GM18517 (cell line): ENCODE measurements around the gene ITGB1BP1.
A peak's percentile ranks its signal among the peaks of the same experiment; 100 is the strongest.

Source experiments
- ATAC-seq: cut with Tn5 transposase; IDR thresholded peaks from one replicate; pipeline ENCODE4 v1.9.1; 2021; ENCODE audit warnings: mild to moderate bottlenecking, moderate library complexity; ENCODE audit not compliant: unreplicated experiment

Gene ITGB1BP1

DNA sequence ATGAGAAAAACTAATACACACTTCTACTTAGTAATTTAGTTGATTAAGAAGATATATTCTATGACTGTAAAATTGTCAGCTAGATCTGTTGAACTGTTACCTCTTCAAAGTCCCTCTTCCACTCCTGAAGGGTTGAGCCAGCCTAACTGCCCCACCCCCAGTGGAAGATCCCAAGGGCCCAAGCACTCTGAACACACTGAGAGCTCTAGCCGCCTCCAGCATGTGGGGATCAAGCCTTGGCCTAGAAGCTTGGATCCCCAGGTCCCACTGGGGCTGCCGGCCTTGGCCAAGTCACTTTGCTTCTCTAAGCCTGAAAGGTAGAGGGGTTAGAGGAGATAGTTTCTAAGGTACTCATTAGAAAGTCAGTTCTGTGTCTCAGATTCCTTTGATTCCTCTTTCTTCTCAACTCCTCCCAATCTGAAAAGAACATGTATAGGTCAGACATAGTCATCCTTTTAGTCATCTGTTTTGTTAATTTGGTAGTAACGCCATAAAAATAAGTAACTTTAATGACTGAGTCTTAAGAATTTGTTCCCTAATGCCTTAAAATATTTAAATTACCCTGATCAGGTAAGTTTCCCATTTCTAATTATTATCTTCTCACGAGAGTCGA, 5.7 kb upstream of the ITGB1BP1 start:
- no peak for ATAC-seq

DNA sequence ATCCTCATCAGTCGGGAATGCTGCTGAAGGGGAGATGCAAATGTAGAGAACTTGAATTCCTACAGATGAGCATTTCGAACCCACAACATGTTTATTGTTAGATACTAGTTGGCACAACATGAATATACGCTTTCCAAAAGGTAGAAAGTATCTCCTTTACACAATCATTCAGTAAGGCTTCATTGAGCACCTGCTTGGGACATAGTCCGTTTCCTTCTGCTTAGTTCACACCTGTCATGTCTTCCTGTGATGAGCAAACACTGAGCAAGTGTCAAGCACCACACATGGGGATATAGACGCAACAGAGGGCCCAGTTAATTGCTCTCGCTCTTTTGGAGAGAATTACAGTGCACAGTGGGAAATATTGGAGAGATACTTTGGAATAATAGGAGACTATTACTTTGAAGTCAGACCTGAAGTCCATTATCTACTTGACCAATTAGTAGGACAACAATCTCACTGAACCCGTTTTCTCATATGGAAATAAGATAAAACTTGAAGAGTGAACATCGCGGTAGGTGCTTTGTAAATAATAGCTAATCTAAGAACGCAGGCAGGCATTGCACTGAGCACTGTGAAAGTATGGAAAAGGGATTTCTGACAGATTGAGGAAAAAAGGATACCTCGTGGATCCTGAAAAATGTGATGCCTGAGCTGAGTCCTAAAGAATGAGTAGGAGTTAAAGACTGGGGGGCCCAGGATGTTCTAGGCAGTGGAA, 1.3 kb upstream of the ITGB1BP1 start:
- ATAC-seq, result no peak

GRCh38 chr2:9423922-9424272, 569 bp upstream of the ITGB1BP1 start:
- ATAC-seq, result peak; percentile 1

DNA sequence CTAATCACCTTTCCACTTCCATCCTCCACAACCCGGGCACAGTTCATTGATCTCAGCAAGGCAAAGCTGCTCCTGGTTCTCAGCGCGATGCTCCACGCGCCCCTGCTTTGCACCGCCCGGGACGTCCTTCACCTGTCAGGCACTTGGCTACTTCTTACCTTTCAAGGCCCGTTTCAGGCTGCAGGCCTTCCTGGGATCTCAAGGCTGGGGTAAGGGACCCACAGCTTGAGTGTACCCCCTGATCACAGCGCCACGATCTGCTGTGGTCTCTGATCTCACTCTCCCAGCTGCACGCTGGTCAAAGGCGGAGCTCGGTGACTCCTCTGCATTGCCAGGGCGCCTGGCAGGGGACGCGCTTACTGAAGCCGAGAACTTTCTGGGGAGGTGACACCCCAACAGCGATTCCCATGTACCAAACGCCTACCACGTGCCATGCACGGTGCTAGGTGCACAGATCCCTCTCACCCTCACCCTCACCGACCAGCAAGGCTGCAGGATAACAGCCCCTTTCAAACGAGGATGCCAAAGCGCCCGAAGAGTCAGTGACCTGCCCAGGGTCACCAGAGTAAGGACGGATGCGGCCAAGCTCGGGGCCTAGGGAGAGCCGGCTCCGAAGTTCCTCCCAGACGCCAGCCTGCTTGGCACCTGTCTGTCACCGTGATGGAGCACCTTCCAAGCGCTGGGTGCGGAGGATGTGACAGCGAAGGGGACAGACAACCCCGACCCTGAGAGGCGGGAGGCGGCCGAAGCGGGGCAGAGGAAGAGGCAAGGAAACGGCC, 818 bp downstream of the ITGB1BP1 start:
- ATAC-seq, result peak; percentile 36

GRCh38 chr2:9420495-9420894, 2.8 kb downstream of the ITGB1BP1 start:
- no peak for ATAC-seq

- ATAC-seq, result no peak
These were observed 3.8 kb downstream of the ITGB1BP1 start for GRCh38 chr2:9419541-9419940.

DNA sequence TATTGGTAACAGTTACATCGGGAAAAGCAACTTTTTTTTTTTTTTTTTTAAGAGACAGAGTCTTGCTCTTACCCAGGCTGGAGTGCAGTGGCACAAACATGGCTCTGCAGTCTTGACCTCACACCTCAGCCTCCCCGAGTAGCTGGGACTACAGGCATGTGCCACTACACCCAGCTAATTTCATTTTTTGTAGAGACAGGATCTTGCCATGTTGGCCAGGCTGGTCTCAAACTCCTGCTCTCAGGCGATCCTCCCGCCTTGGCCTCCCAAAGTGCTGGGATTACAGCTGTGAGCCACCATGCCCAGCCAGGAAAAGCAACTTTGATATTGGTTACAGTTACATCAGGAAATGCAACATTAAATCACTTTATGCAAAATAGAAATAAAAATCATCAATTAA, 4.6 kb downstream of the ITGB1BP1 start:
- ATAC-seq, result no peak

- ATAC-seq, result no peak
These were observed 5.6 kb downstream of the ITGB1BP1 start for GRCh38 chr2:9417725-9418124.

DNA sequence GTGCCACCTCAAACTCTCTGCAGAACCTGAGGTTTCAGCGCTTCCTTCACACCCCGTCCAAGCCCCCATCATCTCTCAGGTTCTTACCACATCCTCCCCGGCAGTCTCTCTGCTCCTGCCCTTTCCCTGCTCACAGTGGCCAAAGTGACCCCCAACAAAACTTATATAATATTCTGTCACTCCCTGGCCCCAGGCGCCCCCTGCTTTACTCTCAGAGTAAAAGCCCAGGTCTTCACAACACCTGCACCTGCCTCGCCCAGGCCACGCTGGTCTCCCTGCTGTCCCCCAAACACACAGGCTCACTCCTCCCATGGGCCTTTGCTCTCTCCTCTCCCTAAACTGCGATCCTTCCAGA, 6.4 kb downstream of the ITGB1BP1 start:
- no peak for ATAC-seq

DNA sequence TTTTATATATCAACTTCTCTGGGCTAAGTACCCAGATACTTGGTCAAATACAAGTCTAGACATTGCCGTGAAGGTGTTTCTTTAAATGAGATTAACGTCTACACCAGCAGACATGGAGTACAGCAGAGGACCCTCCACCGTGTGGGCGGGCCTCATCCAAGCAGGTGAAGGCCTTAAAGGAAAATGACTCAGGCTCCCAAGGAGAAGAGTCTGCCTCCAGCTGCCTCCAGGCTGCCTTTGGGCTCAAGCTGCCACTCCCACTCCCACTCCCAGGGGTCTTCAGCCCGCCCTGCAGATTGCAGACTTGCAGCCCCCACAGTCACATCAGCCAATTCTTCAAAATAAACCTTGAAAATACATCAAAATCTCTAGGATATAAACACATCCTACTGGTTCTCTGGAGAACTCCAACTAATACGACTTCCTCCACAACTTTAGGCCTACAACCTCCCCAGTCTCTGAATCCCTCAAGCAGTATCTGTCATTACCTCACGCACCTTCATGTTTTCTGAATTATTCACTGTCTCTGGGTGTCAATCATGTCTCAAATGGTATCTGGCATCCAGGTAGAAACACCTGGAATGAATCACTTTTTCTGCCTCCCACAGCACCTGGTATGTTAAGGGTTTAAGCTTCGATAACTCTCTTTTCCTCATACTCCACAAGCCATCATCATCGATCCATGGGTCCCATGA, 6.9 kb downstream of the ITGB1BP1 start:
- no peak for ATAC-seq

DNA sequence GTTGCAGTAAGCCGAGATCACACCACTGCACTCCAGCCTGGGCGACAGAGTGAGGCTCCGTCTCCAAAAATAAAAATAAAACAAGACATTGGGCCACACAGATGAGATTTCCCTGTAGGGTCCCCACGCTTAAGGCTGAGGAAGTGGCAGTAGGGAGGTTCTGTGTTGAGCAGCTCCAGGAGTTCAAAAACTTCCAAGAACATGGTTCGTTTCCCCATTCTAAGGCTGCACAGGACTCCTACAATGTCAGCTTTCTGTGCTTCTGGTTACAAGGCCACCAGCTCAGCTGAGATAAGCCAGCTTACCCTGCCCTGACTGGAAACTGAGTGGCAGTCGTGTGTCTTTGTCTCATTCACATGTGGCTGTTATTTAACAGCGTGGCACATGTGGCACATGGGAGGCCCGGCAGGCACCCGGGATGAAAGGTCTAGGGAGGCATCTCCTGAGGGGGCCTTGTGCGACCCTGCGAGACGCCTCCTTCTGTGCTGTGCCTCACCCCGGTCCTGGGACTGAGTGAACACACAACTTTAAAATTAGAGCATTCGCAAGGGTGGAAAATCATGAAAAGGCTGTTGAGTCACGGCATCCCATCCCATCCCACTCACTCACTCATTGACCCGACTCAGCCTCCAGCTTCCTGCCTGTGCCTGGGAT, 7.7 kb downstream of the ITGB1BP1 start:
- ATAC-seq, result no peak

DNA sequence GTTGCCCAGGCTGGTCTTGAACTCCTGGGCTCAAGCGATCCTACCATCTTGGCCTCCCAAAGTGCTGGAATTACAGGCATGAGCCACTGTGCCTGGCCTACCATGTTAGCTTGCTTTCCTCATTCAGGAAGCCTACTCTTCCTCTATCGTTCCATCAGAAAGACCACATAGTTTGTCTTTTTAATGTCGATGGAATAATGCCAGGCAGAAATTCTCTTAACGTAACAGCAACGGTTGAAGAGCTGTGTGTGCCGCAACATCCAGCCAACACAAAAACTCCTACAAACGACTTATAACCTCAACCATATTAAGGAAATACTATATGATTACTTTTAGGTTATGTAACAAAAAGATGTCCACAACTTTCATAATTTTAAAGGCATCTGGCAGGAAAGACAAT, 10.5 kb downstream of the ITGB1BP1 start:
- ATAC-seq, result no peak

DNA sequence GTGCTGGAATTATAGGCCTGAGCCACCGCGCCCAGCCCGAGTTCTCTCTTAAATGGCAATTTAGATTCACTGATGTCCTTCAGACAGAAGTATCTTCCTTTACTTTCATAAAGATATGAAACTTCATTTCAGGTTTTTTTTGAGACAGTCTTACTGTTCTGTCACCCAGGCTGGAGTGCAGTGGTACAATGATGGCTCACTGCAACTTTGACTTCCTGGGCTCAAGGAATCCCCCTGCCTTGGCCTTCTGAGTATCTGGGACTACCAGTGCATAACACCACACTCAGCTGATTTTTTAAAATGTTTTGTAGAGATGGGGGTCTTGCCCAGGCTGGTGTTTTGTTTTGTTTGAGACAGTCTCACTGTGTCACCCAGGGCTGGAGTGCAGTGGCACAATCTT, 13.2 kb downstream of the ITGB1BP1 start:
- ATAC-seq, result no peak

- no peak for ATAC-seq
These were observed 14.6 kb downstream of the ITGB1BP1 start for GRCh38 chr2:9408641-9409151.

- ATAC-seq, result no peak
These were observed 15.9 kb downstream of the ITGB1BP1 start for GRCh38 chr2:9407363-9407811.

GRCh38 chr2:9406529-9407362, 16.6 kb downstream of the ITGB1BP1 start:
- ATAC-seq, result no peak

GRCh38 chr2:9405636-9406035, 17.7 kb downstream of the ITGB1BP1 start:
- ATAC-seq, result no peak

GRCh38 chr2:9404451-9404850, 18.9 kb downstream of the ITGB1BP1 start:
- no peak for ATAC-seq

DNA sequence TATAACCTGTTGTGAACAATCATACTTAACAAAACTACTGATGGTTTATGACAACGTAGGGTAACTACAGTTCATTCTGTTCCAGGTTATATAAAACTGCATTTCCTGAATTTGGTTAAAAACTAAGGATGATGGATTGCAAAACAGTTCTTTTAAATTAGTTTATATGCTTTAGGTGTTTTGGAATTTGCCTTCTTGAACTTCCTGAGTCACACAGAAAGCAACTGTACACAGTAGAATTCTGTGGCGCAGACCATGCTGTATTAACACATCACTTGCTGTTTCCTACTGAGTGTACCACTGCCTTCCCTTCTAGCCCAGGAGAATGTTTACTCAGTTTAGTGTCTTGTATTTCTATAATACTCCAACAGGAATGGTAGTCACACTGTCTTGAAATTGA, 19.4 kb downstream of the ITGB1BP1 start:
- ATAC-seq, result no peak
